Cerebellar nuclear complex (tissue), 1 donor: ENCODE data around the gene RIMBP2.
"Not testable (repeated sequence)": the region's sequence is repeated elsewhere in the genome, so short reads cannot be mapped to it uniquely, and the experiment has no call there.

Experiments
- DNase-seq, 2 experiments: peaks; one replicate each; lab custom pipeline; 2025; lab: John Stamatoyannopoulos, UW

RIMBP2 gene

GRCh38 chr12:130596241-130596640, 119.9 kb downstream of the RIMBP2 start:
- DNase-seq, result no peak

- no peak for DNase-seq
Measured at GRCh38 chr12:130595566-130595965, 120.5 kb downstream of the RIMBP2 start.

- no peak for DNase-seq
Measured at GRCh38 chr12:130593056-130593455, 123.0 kb downstream of the RIMBP2 start.

GRCh38 chr12:130592641-130593040, 123.5 kb downstream of the RIMBP2 start:
- no peak for DNase-seq

- no peak for DNase-seq
Measured at GRCh38 chr12:130591736-130592135, 124.4 kb downstream of the RIMBP2 start.

- DNase-seq, result no peak
Measured at GRCh38 chr12:130590685-130591084, 125.4 kb downstream of the RIMBP2 start.

GRCh38 chr12:130589540-130590317, 126.4 kb downstream of the RIMBP2 start:
- no peak for DNase-seq

GRCh38 chr12:130588696-130589539, 127.2 kb downstream of the RIMBP2 start:
- DNase-seq, result no peak

- no peak for DNase-seq
Measured at GRCh38 chr12:130587966-130588365, 128.1 kb downstream of the RIMBP2 start.

- DNase-seq, result not testable (repeated sequence)
Measured at GRCh38 chr12:130584475-130584874, 131.6 kb downstream of the RIMBP2 start.

- no peak for DNase-seq
Measured at GRCh38 chr12:130583800-130584199, 132.3 kb downstream of the RIMBP2 start.

- no peak for DNase-seq
Measured at GRCh38 chr12:130583317-130583716, 132.8 kb downstream of the RIMBP2 start.

- no peak for DNase-seq
Measured at GRCh38 chr12:130582286-130582685, 133.8 kb downstream of the RIMBP2 start.

GRCh38 chr12:130581782-130582181, 134.3 kb downstream of the RIMBP2 start:
- DNase-seq, result no peak

GRCh38 chr12:130579231-130579630, 136.9 kb downstream of the RIMBP2 start:
- no peak for DNase-seq

- DNase-seq, result no peak
Measured at GRCh38 chr12:130577351-130577750, 138.7 kb downstream of the RIMBP2 start.

- no peak for DNase-seq
Measured at GRCh38 chr12:130576371-130576816, 139.7 kb downstream of the RIMBP2 start.

GRCh38 chr12:130574402-130574801, 141.7 kb downstream of the RIMBP2 start:
- DNase-seq, result no peak

- no peak for DNase-seq
Measured at GRCh38 chr12:130573766-130574165, 142.3 kb downstream of the RIMBP2 start.

GRCh38 chr12:130573235-130573634, 142.9 kb downstream of the RIMBP2 start:
- no peak for DNase-seq

- no peak for DNase-seq
Measured at GRCh38 chr12:130572553-130572952, 143.5 kb downstream of the RIMBP2 start.

- DNase-seq, result no peak
Measured at GRCh38 chr12:130571734-130572133, 144.4 kb downstream of the RIMBP2 start.

- DNase-seq, result no peak
Measured at GRCh38 chr12:130571089-130571488, 145.0 kb downstream of the RIMBP2 start.
